ENCODE measurements around the gene SAE1.
"Not testable (repeated sequence)": the region's sequence is repeated elsewhere in the genome, so short reads cannot be mapped to it uniquely, and the experiment has no call there.

The SAE1 gene

DNA sequence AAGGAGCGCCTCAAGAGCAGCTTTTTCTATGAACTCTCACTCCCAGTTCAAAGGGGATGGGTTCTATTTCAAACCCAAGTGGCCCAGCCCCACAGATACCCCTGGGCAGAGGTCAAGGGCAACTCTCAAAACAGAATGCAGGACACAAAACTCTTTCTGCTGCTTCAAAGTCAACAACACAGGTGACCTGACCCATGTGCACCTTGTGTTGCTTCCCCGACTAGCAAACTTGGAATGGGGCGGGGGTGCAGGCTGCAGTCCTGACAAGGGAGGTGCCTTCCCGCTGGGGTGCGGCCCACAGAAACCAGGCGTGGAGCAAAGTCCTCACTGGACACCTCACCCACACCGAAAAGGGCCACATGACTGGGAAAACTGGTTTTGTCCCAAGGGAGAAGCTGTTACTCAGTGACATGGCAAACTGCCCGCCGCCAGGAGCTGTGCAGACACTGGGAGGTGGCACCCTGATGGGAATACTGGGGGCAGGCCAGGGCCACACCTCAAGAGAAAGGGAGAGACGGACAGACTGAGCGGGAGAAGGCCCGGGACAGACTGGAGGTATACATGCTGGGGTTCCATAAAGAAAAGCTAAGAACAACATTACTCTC, 34.4 kb upstream of the SAE1 start:
- H3K9me3 ChIP-seq (ENCODE audit: control insufficient read depth, insufficient read depth, low read length), result no peaks in the 10 kb centered on the region
- H3K4me3 ChIP-seq (ENCODE audit: low read length), result no peak overlapping the region
- no peaks in the 10 kb centered on the region for H3K27me3 ChIP-seq (ENCODE audit: control insufficient read depth, insufficient read depth, low read length)
- DNase-seq (ENCODE audit: low read depth, low spot score), result no peak
- no CpG with 5 or more reads among the region's 12 CpGs for WGBS (ENCODE audit: insufficient coverage, insufficient read length)
- H3K27ac ChIP-seq (ENCODE audit: low read length), result no peak overlapping the region
- H3K4me1 ChIP-seq (ENCODE audit: control insufficient read depth, insufficient read depth, low read length), result no peaks in the 10 kb centered on the region
- peaks cover 7% of the 10 kb centered on the region for H3K36me3 ChIP-seq (ENCODE audit: control insufficient read depth, insufficient read depth, low read length)

DNA sequence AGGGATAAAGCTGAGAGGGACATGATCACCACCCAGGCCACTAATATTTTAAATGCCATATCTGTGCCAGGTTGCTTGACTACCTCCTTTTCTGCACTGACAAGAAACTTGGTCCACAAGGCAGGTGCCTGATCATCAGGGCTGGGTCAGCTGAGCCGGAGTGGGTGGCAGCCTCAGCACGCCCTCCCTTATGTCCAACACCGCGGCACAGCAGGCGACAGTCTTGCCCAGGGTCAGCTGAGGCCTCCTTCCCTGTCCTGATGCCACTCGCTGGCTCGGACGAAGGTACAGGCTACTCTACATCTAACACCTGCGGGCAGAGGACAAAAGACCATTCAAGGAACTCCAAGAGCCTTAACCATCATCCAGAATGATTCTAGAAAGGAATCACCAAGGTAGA, 33.9 kb upstream of the SAE1 start:
- no peaks in the 10 kb centered on the region for H3K27me3 ChIP-seq (ENCODE audit: control insufficient read depth, insufficient read depth, low read length)
- WGBS (ENCODE audit: insufficient coverage, insufficient read length), result no CpG with 5 or more reads among the region's 9 CpGs
- H3K9me3 ChIP-seq (ENCODE audit: control insufficient read depth, insufficient read depth, low read length), result no peaks in the 10 kb centered on the region
- no peak overlapping the region for H3K27ac ChIP-seq (ENCODE audit: low read length)
- H3K4me1 ChIP-seq (ENCODE audit: control insufficient read depth, insufficient read depth, low read length), result no peaks in the 10 kb centered on the region
- H3K36me3 ChIP-seq (ENCODE audit: control insufficient read depth, insufficient read depth, low read length), result peaks cover 7% of the 10 kb centered on the region
- DNase-seq (ENCODE audit: low read depth, low spot score), result no peak
- no peak overlapping the region for H3K4me3 ChIP-seq (ENCODE audit: low read length)

DNA sequence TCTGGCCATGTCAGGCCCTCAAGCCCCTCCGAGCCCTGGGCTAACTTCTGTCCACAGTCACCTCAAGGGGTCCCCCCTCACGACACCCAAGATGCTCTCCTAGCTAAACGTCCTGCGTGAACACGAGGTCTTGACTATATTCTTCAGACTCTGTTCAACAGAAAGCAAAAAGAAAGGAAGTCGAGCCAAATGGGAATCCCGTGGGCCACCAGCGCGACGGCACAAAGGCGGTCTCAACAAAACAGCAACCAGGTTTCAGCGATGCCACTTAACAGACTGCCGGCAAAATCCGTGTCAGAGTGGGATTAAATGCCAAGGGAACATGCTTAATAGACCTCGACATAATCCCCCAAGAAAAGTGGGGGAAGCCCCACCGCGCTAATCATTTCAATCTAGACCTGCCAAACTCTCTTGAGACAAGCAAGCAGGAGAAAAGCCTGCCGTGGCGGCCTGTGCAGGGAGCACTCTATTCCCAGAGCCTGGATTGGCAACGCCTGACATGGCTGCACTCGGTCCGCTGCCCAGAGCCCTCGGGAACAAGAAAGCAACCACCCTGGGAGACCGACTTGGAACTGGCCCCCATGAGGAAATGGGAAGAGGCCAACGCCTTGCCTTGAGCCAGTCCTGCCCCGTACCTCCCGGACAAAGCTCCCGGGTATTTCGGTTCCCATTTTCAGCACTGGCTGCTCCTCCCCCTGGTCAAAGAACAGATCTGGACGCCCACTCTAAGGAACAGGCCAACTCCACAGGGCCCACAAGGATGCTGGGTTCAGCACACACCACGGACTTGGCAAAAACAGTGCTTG, 33.0 kb upstream of the SAE1 start:
- Histone ChIP-seq H3K27ac (ENCODE audit: low read length) (no peak overlapping the region), H3K4me3 (ENCODE audit: low read length) (no peak overlapping the region), H3K36me3 (ENCODE audit: control insufficient read depth, insufficient read depth, low read length) (peaks cover 7% of the 10 kb centered on the region), H3K4me1 (ENCODE audit: control insufficient read depth, insufficient read depth, low read length) (no peaks in the 10 kb centered on the region), H3K9me3 (ENCODE audit: control insufficient read depth, insufficient read depth, low read length) (no peaks in the 10 kb centered on the region), H3K27me3 (ENCODE audit: control insufficient read depth, insufficient read depth, low read length) (no peaks in the 10 kb centered on the region)
- WGBS (ENCODE audit: insufficient coverage, insufficient read length), result no CpG with 5 or more reads among the region's 31 CpGs
- no peak for DNase-seq (ENCODE audit: low read depth, low spot score)

DNA sequence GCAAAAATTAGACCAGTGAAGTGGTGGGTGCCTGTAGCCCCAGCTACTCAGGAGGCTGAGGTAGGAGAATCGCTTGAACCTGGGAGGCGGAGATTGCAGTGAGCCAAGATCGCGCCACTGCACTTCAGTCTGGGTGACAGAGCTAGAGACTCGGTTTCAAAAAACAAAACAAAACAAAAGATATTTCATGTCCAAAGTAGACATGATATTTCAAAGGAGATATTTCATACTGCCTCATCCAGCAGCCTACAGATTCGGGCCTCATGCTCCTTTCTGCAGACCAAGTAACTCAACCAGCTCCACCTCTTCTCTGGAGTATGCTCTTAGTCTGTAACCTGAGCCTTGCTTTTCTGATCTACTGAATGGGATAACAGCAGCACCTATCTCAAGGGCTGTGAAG, 32.0 kb upstream of the SAE1 start:
- Histone ChIP-seq H3K4me1 (ENCODE audit: control insufficient read depth, insufficient read depth, low read length) (no peaks in the 10 kb centered on the region), H3K27ac (ENCODE audit: low read length) (no peak overlapping the region)
- no CpG with 5 or more reads among the region's 6 CpGs for WGBS (ENCODE audit: insufficient coverage, insufficient read length)

DNA sequence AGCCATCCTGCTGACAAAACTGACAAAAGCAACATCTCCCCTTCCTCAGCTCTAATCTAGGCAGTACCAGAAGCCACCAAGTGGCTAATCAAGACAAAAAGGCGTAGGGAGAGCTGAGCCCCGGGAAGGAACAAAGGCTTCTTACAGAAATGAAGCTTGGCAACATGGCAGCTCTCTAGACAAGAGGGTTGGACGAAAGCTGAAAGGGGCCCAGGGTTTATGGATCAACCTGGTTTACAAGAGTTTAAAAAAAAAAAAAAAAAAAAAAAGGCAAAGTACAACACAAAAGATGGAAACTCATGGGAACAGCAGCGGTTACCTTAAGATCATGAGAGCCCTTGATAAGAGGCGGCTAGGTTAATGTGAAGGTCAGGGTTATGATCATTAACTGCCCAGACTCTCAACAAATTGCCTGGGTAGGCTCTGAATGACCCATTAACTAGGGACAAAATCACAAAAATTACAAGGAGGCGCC, 31.0 kb upstream of the SAE1 start:
- Histone ChIP-seq H3K4me1 (ENCODE audit: control insufficient read depth, insufficient read depth, low read length) (no peaks in the 10 kb centered on the region), H3K4me3 (ENCODE audit: low read length) (no peak overlapping the region), H3K27me3 (ENCODE audit: control insufficient read depth, insufficient read depth, low read length) (no peaks in the 10 kb centered on the region), H3K36me3 (ENCODE audit: control insufficient read depth, insufficient read depth, low read length) (no peaks in the 10 kb centered on the region), H3K27ac (ENCODE audit: low read length) (no peak overlapping the region), H3K9me3 (ENCODE audit: control insufficient read depth, insufficient read depth, low read length) (no peaks in the 10 kb centered on the region)
- no peak for DNase-seq (ENCODE audit: low read depth, low spot score)
- WGBS (ENCODE audit: insufficient coverage, insufficient read length), result no CpG with 5 or more reads among the region's 6 CpGs

More for the DNA sequence above, 32.0 kb upstream of the SAE1 start:
- H3K27me3 ChIP-seq (ENCODE audit: control insufficient read depth, insufficient read depth, low read length), result no peaks in the 10 kb centered on the region
- no peak for DNase-seq (ENCODE audit: low read depth, low spot score)
- H3K4me3 ChIP-seq (ENCODE audit: low read length), result no peak overlapping the region
- no peaks in the 10 kb centered on the region for H3K9me3 ChIP-seq (ENCODE audit: control insufficient read depth, insufficient read depth, low read length)
- H3K36me3 ChIP-seq (ENCODE audit: control insufficient read depth, insufficient read depth, low read length), result peaks cover 7% of the 10 kb centered on the region

DNA sequence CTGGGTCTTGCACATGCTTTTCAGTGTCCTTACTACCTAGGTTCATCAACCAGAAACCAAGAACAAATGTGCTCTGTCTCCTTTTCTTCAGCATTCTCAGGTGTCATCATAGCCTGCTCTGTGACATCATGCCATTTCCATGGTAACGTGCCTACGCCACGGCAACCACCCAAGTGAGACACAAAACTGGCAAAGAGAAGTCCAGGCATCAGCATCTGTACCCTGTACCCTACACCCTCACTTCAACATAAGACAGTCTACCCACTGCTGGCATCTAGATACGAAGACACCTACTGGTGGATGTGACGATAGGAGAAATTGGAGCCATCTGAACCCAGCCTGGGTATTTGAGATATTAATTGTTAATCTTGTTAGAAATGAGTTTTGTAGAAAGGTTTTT, 30.3 kb upstream of the SAE1 start:
- H3K4me3 ChIP-seq (ENCODE audit: low read length), result no peak overlapping the region
- no peaks in the 10 kb centered on the region for H3K4me1 ChIP-seq (ENCODE audit: control insufficient read depth, insufficient read depth, low read length)
- H3K27ac ChIP-seq (ENCODE audit: low read length), result no peak overlapping the region
- DNase-seq (ENCODE audit: low read depth, low spot score), result no peak
- H3K36me3 ChIP-seq (ENCODE audit: control insufficient read depth, insufficient read depth, low read length), result no peaks in the 10 kb centered on the region
- no peaks in the 10 kb centered on the region for H3K27me3 ChIP-seq (ENCODE audit: control insufficient read depth, insufficient read depth, low read length)
- no peaks in the 10 kb centered on the region for H3K9me3 ChIP-seq (ENCODE audit: control insufficient read depth, insufficient read depth, low read length)
- no CpG with 5 or more reads among the region's 5 CpGs for WGBS (ENCODE audit: insufficient coverage, insufficient read length)

DNA sequence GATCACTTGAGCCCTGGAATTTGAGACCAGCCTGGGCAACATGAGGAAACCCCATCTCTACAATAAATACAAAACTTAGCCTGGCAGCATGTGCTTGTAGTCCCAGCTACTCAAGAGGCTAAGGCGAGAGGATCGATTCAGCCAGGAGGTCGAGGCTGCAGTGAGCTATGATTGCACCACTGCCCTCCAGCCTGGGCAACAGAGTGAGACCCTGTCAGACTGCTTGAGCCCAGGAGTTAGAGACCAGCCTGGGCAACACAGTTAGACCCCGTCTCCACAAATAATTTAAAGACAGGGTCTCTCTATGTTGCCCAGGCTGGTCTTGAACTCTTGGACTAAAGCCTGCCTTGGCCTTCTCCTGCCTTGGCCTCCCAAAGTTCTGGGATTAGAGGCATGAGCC, 29.5 kb upstream of the SAE1 start:
- H3K4me1 ChIP-seq (ENCODE audit: control insufficient read depth, insufficient read depth, low read length); H3K27ac ChIP-seq (ENCODE audit: low read length); H3K9me3 ChIP-seq (ENCODE audit: control insufficient read depth, insufficient read depth, low read length); DNase-seq (ENCODE audit: low read depth, low spot score); H3K36me3 ChIP-seq (ENCODE audit: control insufficient read depth, insufficient read depth, low read length); H3K4me3 ChIP-seq (ENCODE audit: low read length); H3K27me3 ChIP-seq (ENCODE audit: control insufficient read depth, insufficient read depth, low read length): not testable (repeated sequence)
- no CpG with 5 or more reads among the region's 4 CpGs for WGBS (ENCODE audit: insufficient coverage, insufficient read length)

DNA sequence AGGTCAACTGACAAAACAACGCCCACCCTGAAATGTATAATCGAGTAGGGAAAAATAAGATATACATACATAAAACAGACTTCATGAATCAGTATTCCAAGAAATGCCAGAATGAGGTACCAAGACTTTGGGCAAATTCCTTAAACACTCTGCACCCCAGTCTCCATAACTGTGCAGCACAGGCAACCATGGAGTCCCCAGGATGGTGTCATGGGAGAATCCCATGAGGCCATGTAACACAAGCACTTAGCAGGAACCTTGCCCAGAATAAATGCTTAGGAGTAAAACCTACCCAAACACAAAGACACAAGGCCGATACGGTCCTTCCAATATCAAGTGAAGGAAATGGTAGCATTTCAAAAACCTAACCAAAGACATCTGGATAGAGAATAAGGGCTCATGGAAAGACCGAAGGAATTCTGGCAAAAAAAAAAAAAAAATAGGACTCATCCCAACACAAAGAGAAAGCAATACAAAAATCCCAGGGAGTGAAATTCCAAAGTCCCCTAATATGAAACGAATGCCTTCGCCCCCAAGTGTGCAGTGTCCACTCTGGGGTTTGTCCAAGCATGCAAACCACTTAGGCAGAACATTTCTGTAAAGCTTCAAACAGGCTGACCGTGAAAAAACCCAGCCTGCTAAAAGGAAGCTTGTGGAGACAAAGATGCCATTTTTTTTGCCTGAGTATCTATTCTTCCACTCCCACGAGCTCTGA, 28.1 kb upstream of the SAE1 start:
- Histone ChIP-seq H3K27me3 (ENCODE audit: control insufficient read depth, insufficient read depth, low read length) (no peaks in the 10 kb centered on the region), H3K4me1 (ENCODE audit: control insufficient read depth, insufficient read depth, low read length) (no peaks in the 10 kb centered on the region), H3K9me3 (ENCODE audit: control insufficient read depth, insufficient read depth, low read length) (no peaks in the 10 kb centered on the region), H3K4me3 (ENCODE audit: low read length) (no peak overlapping the region), H3K27ac (ENCODE audit: low read length) (no peak overlapping the region), H3K36me3 (ENCODE audit: control insufficient read depth, insufficient read depth, low read length) (no peaks in the 10 kb centered on the region)
- no peak for DNase-seq (ENCODE audit: low read depth, low spot score)
- WGBS (ENCODE audit: insufficient coverage, insufficient read length), result no CpG with 5 or more reads among the region's 9 CpGs

DNA sequence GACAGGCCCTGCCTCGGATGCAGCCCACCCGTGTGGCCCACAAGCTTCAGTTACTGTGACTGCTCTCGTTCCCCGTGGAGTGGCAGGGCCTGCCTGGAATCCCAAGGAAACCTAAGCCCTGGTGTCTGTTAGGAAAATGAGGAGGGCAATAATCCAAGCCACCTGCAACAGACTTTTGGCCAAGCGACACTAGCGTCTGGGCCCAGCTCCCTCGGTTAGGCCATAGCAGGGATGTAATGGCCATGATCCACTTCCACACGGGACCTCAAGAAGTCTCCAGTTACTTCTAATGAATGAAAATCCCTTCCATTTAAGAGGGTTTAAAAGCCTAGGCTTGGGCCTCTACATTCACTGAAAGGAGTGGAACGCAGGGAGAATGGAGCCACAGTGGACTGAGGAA, 26.0 kb upstream of the SAE1 start:
- no peak overlapping the region for H3K4me3 ChIP-seq (ENCODE audit: low read length)
- H3K9me3 ChIP-seq (ENCODE audit: control insufficient read depth, insufficient read depth, low read length), result no peaks in the 10 kb centered on the region
- H3K4me1 ChIP-seq (ENCODE audit: control insufficient read depth, insufficient read depth, low read length), result no peaks in the 10 kb centered on the region
- no peaks in the 10 kb centered on the region for H3K36me3 ChIP-seq (ENCODE audit: control insufficient read depth, insufficient read depth, low read length)
- H3K27me3 ChIP-seq (ENCODE audit: control insufficient read depth, insufficient read depth, low read length), result no peaks in the 10 kb centered on the region
- WGBS (ENCODE audit: insufficient coverage, insufficient read length), result no CpG with 5 or more reads among the region's 9 CpGs
- no peak for DNase-seq (ENCODE audit: low read depth, low spot score)
- no peak overlapping the region for H3K27ac ChIP-seq (ENCODE audit: low read length)

DNA sequence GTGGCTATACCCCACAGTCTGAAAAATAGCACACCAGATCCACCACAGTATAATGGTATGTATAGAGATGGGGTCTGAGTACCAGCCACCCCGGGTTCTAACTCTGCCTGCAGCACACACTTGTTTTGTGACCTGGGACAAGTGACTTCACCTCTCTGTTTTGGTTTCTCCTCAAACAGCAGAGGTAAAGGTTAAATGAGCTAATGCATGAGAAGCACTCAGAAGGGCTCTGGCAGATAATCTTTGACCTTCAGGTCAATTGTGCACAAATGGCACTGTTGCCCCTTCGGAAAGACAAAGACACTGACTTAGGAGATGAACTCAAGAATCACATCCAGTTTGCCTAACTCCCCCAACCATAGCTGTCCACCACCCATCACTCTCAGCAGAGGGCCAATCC, 24.8 kb upstream of the SAE1 start:
- WGBS (ENCODE audit: insufficient coverage, insufficient read length), result no CpG with 5 or more reads among the region's 2 CpGs
- no peaks in the 10 kb centered on the region for H3K36me3 ChIP-seq (ENCODE audit: control insufficient read depth, insufficient read depth, low read length)
- H3K4me1 ChIP-seq (ENCODE audit: control insufficient read depth, insufficient read depth, low read length), result no peaks in the 10 kb centered on the region
- no peak overlapping the region for H3K27ac ChIP-seq (ENCODE audit: low read length)
- no peaks in the 10 kb centered on the region for H3K9me3 ChIP-seq (ENCODE audit: control insufficient read depth, insufficient read depth, low read length)
- no peaks in the 10 kb centered on the region for H3K27me3 ChIP-seq (ENCODE audit: control insufficient read depth, insufficient read depth, low read length)
- no peak for DNase-seq (ENCODE audit: low read depth, low spot score)
- no peak overlapping the region for H3K4me3 ChIP-seq (ENCODE audit: low read length)

All from iPS DF 6.9 (cell line).